ENCODE measurements around the gene RPS15.
A peak's percentile ranks its signal among the peaks of the same experiment; 100 is the strongest.
"Not testable (repeated sequence)": the region's sequence is repeated elsewhere in the genome, so short reads cannot be mapped to it uniquely, and the experiment has no call there.

Gene RPS15

DNA sequence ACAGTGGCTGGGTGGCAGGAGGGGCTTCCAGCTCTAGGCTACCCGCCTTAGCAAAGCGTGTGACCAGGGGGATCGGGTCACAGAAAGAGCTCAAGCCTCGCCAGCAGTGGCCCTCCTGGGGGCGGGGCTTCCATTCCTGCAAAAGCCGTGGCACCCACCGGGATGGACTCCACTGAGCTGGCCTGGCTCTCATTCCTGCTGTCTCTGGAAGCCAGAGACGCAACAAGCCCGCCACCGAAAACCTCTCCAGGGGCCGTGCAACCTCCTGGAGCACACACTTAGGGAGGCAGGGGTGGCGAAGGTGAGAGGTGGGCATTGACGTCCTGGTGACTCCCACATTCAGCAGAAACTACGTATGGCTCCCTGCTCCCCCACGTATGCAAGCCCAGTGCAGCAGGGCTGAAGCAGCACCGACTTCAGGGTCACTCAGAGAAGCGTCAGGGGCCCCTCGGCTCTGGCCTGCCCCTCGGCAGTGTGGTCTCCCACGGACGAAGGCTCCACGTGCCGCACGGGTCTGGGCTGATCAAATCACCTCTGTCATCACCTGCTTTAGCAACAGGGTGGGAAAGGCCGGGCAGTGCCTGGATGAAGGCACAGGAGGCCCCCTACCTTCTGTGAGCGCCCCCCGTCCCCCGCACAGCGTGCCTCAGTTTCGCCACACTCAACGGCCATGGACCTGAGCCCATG is 37.7 kb downstream of the RPS15 start:
- no peak for DNase-seq (ENCODE audit: low read depth)
- H3K9ac ChIP-seq (ENCODE audit: low read length): no peak overlapping the region
- peaks cover 4% of the 10 kb centered on the region for H3K36me3 ChIP-seq (ENCODE audit: control insufficient read depth, insufficient read depth, low read length, severe bottlenecking)
- peaks cover 9% of the 10 kb centered on the region for H3K27me3 ChIP-seq (replicated peaks; ENCODE audit: control insufficient read depth, insufficient read depth, low read length)
- H3K4me3 ChIP-seq (ENCODE audit: low read length): no peak overlapping the region
- H3K9me3 ChIP-seq (ENCODE audit: control insufficient read depth, low read length): no peaks in the 10 kb centered on the region
- peaks cover 13% of the 10 kb centered on the region for H3K4me1 ChIP-seq (ENCODE audit: control insufficient read depth, insufficient read depth, low read length)

DNA sequence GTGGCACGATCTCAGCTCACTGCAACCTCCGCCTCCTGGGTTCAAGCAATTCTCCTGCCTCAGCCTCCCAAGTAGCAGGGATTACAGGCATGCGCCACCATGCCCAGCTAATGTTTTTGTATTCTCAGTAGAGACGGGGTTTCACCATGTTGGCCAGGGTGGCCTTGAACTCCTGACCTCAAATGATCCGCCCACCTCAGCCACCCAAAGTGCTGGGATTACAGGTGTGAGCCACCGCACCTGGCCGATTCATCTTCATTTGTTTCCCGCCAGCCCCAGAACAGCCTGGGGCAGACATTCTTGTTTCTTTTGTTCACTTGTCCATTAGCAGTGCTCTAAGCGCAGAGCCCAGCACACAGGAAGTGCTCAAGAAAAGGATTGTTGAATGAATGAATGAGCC is 38.9 kb downstream of the RPS15 start:
- H3K9ac ChIP-seq (ENCODE audit: low read length); H3K36me3 ChIP-seq (ENCODE audit: control insufficient read depth, insufficient read depth, low read length, severe bottlenecking): not testable (repeated sequence)

DNA sequence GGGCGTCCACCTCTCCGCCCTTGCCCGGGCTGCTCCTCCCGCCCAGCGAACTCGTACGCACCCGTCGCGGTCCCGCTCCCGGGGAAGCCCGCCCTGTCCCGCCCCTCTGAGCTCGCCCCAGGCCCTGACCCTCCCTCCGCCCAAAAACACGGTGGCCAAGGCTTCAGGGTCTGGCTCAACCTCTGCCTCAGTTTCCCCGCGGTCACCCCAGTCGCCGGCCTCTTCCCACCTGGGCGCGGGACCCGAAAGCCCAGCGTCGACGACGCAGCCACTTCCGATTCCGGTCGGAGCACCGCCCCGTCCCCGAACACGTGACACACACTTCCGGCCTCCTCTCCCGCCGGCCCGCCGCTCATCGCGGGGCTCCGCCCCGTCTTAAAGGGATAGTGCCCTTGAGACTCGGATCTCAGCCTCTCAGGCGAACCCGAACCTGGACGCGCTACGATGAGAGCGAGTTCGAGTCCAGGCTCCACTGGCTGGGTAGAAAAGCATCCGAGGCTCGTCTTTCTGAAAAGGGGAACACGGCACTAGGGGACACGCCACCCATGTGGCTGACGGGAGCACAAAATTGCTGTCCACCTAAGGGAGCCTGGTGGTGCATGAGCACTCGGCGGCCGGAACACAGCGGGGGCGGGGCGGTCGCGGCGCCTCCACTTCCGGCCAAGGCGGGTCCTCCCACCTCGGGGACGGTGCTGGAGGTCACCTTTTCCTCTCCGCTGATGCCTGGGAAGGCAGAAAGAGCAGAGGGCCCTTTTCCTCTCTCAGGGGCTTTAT is 40.9 kb downstream of the RPS15 start, which contains the start of gene C19orf25:
Gene C19orf25 (minus strand): TSS at position 282 of the 774 bp plus-strand sequence. CDS start 312 bp downstream, outside the sequence.
- Histone ChIP-seq H3K9me3 (ENCODE audit: control insufficient read depth, low read length) (no peaks in the 10 kb centered on the region), H3K9ac (ENCODE audit: low read length) (peak within 1 kb of the TSS; percentile 75), H3K27me3 (replicated peaks; ENCODE audit: control insufficient read depth, insufficient read depth, low read length) (no peaks in the 10 kb centered on the region), H3K4me3 (ENCODE audit: low read length) (peak within 1 kb of the TSS; percentile 93), H3K4me1 (ENCODE audit: control insufficient read depth, insufficient read depth, low read length) (peaks cover 9% of the 10 kb centered on the region), H3K36me3 (ENCODE audit: control insufficient read depth, insufficient read depth, low read length, severe bottlenecking) (peaks cover 4% of the 10 kb centered on the region)
- peak; percentile 98 for DNase-seq (ENCODE audit: low read depth)

More for the DNA sequence above, 38.9 kb downstream of the RPS15 start:
- peaks cover 11% of the 10 kb centered on the region for H3K4me1 ChIP-seq (ENCODE audit: control insufficient read depth, insufficient read depth, low read length)
- H3K4me3 ChIP-seq (ENCODE audit: low read length); DNase-seq (ENCODE audit: low read depth); H3K27me3 ChIP-seq (replicated peaks; ENCODE audit: control insufficient read depth, insufficient read depth, low read length); H3K9me3 ChIP-seq (ENCODE audit: control insufficient read depth, low read length): not testable (repeated sequence)

DNA sequence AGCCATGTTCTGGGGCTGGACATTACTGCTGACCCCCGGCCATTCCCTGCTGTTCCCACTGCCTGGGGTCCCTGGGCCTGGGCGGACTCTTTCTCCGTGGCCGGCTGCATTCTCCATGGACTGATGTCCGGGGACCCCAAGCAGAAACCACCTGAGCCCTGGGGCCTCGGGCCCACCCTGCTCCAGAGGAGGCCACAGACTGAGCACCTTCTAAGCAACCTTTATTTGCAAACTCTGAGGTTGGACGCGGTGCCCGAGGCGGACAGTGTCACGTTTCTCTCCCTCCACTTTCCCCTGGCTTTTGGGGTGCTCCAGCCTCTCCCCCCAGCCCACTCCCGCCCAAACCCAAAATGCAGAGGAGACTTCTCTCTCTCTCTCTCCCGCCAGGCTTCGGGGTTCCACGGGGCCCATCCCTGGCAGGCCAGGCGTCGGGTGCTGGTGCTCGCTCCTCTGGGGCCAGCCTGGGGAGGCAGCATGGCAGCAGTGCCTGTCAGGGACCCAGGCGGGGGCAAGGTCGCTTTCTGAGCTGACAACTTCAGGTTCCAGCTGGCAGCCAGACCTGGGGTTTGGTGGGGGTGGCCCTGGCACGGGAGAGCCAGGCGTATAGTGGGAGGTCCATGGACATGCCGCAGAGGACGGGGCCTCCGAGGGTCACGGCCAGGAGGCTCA is 43.2 kb downstream of the RPS15 start:
- Histone ChIP-seq H3K9me3 (ENCODE audit: control insufficient read depth, low read length) (no peaks in the 10 kb centered on the region), H3K9ac (ENCODE audit: low read length) (no peak overlapping the region), H3K36me3 (ENCODE audit: control insufficient read depth, insufficient read depth, low read length, severe bottlenecking) (no peaks in the 10 kb centered on the region), H3K4me1 (ENCODE audit: control insufficient read depth, insufficient read depth, low read length) (peaks cover 4% of the 10 kb centered on the region), H3K4me3 (ENCODE audit: low read length) (no peak overlapping the region), H3K27me3 (replicated peaks; ENCODE audit: control insufficient read depth, insufficient read depth, low read length) (no peaks in the 10 kb centered on the region)
- DNase-seq (ENCODE audit: low read depth): no peak

DNA sequence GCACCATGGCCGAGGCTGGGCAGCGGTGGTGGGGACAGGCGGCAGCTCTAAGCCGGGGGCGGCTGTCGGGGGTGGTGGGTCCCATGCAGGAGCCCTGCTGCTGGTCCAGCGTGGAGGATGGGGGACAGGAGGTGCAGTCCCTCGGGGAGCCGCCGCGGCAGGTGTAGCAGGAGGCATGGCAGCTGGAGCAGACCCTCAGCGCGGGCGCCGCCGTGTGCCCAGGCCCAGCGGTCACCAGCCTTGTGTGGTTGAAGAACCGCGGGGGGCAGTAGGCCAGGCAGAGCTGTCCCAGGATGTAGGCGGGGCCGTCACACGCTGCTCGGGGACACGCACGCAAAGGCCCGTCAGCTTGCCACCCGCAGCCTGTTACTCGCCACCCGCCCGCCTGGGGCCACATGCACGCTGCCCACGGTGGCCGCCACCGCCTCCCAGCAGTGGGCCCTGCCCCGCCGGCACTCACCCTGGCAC is 43.7 kb downstream of the RPS15 start:
- Histone ChIP-seq H3K9ac (ENCODE audit: low read length) (no peak overlapping the region), H3K27me3 (replicated peaks; ENCODE audit: control insufficient read depth, insufficient read depth, low read length) (no peaks in the 10 kb centered on the region), H3K4me1 (ENCODE audit: control insufficient read depth, insufficient read depth, low read length) (peaks cover 4% of the 10 kb centered on the region), H3K36me3 (ENCODE audit: control insufficient read depth, insufficient read depth, low read length, severe bottlenecking) (no peaks in the 10 kb centered on the region), H3K9me3 (ENCODE audit: control insufficient read depth, low read length) (no peaks in the 10 kb centered on the region), H3K4me3 (ENCODE audit: low read length) (no peak overlapping the region)
- DNase-seq (ENCODE audit: low read depth): no peak

DNA sequence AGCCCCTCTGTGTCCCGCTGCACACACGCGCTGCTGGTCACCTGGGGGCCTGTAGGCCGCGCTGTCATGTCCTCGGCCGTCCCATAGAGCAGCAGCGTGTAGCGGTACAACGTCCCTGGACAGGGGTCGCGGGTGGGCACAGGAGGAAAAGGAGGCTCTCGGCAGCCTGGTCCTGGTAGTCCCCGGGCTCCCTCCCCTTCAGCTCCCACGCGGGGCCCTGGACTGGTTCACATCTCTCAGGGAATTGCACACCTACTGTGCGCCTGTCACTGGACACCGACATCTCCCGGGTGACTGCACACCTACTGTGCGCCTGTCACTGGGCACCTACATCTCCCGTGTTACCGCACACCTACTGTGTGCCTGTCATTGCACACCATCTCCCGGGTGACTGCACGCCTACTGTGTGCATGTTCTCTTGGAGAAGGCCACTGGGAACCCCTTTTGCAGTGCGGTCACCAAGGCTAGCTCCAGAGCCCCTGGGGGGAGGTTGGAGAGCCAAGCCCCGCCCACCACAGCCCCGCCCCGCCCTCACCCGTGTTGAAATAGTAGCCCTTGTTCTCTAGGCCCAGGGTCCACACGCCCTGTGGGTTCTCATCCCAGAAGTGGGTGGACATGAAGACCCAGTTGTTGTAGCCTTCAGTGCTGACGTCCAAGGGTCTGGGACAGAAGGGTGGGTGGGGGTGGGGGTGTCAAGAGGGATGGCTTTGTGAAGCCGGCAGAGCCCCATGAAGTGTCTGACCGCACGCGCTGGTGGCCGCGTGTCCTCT is 44.4 kb downstream of the RPS15 start:
- H3K27me3 ChIP-seq (replicated peaks; ENCODE audit: control insufficient read depth, insufficient read depth, low read length): no peaks in the 10 kb centered on the region
- peaks cover 4% of the 10 kb centered on the region for H3K4me1 ChIP-seq (ENCODE audit: control insufficient read depth, insufficient read depth, low read length)
- H3K9me3 ChIP-seq (ENCODE audit: control insufficient read depth, low read length): no peaks in the 10 kb centered on the region
- H3K36me3 ChIP-seq (ENCODE audit: control insufficient read depth, insufficient read depth, low read length, severe bottlenecking): no peaks in the 10 kb centered on the region
- DNase-seq (ENCODE audit: low read depth): no peak
- no peak overlapping the region for H3K4me3 ChIP-seq (ENCODE audit: low read length)
- no peak overlapping the region for H3K9ac ChIP-seq (ENCODE audit: low read length)

DNA sequence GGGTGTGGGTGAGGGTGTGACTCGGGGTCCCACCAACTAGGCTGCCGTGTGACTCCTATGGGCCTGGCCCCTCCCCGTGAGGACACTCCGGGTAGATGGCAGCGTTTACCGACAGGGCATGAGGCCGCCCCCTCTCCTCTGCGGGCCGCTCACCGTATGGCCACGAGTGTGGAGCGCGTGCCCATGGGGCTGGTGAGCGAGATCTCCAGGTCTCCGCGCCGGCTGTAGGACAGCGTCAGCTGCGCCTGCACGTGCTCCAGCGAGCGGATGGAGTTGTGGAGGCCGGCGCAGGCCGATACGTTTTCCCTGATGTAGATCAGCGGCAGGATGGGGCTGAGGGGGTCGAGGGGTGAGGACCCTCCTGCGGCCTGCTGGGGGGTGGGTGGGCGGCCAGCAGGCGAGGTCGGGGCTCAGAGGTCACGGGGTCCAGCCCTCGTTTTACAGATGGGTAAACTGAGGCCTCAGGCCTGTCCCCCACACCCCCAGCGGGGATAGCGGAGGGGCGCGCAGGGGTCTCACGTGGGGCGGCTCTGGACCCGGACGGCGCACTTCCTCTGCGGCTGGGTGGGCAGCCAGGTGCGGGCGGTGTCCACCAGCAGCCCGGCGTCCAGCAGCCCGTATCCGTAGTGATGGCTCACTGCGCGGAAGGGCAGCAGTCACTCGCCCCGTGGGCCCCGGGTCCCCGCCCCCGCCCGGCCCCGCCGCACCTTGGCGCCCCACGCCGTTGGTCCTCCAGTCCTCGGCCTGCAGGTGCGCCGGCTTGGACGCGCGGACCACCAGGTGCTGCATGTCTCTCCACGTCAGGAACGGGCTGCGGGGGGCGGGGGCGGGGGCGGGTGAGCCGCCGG is 45.2 kb downstream of the RPS15 start:
- H3K27me3 ChIP-seq (replicated peaks; ENCODE audit: control insufficient read depth, insufficient read depth, low read length): no peaks in the 10 kb centered on the region
- H3K9ac ChIP-seq (ENCODE audit: low read length): no peak overlapping the region
- DNase-seq (ENCODE audit: low read depth): no peak
- H3K36me3 ChIP-seq (ENCODE audit: control insufficient read depth, insufficient read depth, low read length, severe bottlenecking): no peaks in the 10 kb centered on the region
- no peaks in the 10 kb centered on the region for H3K9me3 ChIP-seq (ENCODE audit: control insufficient read depth, low read length)
- H3K4me1 ChIP-seq (ENCODE audit: control insufficient read depth, insufficient read depth, low read length): no peaks in the 10 kb centered on the region
- no peak overlapping the region for H3K4me3 ChIP-seq (ENCODE audit: low read length)

DNA sequence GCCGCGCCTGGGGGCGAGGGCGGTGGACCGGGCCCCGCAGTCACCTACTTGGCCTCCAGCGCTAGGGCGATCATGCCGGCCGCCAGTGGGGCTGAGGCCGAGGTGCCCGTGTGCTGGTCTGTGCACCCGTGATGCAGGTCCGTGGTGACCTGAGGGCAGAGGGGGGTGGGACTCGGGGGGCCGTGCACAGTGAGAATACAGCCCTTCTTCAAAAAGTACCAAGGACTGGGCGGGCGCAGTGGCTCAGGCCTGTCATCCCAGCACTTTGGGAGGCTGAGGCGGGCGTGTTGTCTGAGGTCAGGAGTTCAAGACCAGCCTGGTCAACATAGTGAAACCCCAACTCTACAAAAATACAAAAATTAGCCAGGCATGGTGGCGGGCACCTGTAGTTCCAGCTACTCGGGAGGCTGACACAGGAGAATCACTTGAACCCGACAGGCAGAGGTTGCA is 45.8 kb downstream of the RPS15 start:
- Histone ChIP-seq H3K4me3 (ENCODE audit: low read length) (no peak overlapping the region), H3K27me3 (replicated peaks; ENCODE audit: control insufficient read depth, insufficient read depth, low read length) (no peaks in the 10 kb centered on the region), H3K9me3 (ENCODE audit: control insufficient read depth, low read length) (no peaks in the 10 kb centered on the region), H3K9ac (ENCODE audit: low read length) (no peak overlapping the region), H3K4me1 (ENCODE audit: control insufficient read depth, insufficient read depth, low read length) (no peaks in the 10 kb centered on the region), H3K36me3 (ENCODE audit: control insufficient read depth, insufficient read depth, low read length, severe bottlenecking) (no peaks in the 10 kb centered on the region)
- no peak for DNase-seq (ENCODE audit: low read depth)

DNA sequence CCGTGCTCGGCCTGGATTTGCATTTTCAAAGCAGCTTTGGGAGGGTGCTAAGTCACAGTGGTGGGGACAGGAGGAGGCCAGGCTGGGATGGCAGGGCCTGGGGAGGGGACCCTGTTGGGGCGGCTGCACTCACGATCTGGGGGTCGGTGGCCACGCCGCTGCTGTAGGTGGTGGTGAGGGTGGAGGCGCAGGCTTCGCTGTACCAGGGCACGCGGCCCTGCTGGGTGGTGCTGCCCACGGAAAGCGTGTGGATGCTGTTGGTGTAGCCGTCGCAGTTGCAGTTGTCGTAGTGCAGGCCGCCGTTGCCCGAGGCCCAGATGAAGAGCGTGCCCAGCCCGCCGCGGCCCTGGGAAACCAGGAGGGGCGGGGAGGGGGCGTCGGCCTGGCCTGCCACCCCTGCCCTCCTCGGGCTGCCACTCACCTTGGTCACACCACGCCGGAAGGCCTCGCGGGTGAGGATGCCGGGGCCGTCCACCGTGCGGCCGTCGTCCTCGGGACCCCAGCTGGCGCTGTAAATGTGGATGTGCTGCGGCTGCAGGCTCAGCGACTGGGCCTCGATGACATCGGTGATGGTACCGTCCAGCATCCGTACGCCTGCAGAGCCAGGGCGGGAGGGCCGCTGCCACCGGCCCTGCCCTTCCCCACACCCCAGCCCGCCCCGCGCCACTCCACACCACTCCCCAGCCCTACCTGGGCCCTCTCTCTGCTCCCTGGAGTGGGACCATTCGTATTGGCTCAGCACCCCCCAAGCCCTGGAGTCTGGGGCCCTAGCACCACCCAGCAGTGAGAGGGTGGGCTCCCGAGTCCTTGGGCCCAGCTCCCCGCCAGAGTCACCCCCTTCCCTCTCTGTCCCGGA is 48.8 kb downstream of the RPS15 start:
- DNase-seq (ENCODE audit: low read depth): no peak
- H3K27me3 ChIP-seq (replicated peaks; ENCODE audit: control insufficient read depth, insufficient read depth, low read length): peaks cover 6% of the 10 kb centered on the region
- H3K36me3 ChIP-seq (ENCODE audit: control insufficient read depth, insufficient read depth, low read length, severe bottlenecking): no peaks in the 10 kb centered on the region
- no peak overlapping the region for H3K9ac ChIP-seq (ENCODE audit: low read length)
- H3K4me3 ChIP-seq (ENCODE audit: low read length): no peak overlapping the region
- no peaks in the 10 kb centered on the region for H3K9me3 ChIP-seq (ENCODE audit: control insufficient read depth, low read length)
- peaks cover 5% of the 10 kb centered on the region for H3K4me1 ChIP-seq (ENCODE audit: control insufficient read depth, insufficient read depth, low read length)
